A673 (cell line): Measurements from ENCODE around the gene LIMCH1. TPM values are rescaled to one million over a fixed set of nuclear protein-coding genes. Genes with fewer than 3 reads are reported as not detected.

Experiments
- BruUV-seq: library from RNA; stranded (reverse); fragments of 400-500 nt; replicated peaks from 2 replicates; lab custom pipeline; 2021; lab: Mats Ljungman, UMichigan
- CTCF ChIA-PET: fragments of 300-600 bp; sonication (Branson Sonifier 250); formaldehyde crosslinking; loops from one replicate; lab custom pipeline; 2022; ENCODE audit warnings: antibody characterized with exemption; lab: Charles Lee
- POLR2A ChIA-PET: fragments of 300-600 bp; sonication (Branson Sonifier 250); formaldehyde crosslinking; loops from one replicate; lab custom pipeline; 2022; ENCODE audit warnings: antibody characterized with exemption; ENCODE audit not compliant: low non-redundant PET; lab: Charles Lee
- DNase-seq: peaks from one replicate; pipeline ENCODE4 v3.0.0-alpha.2; 2015; ENCODE audit warnings: low spot score
- H3K27ac ChIP-seq: fragments of 200-600 bp; sonication (generic); 2 replicates; pipeline ENCODE4 v1.5.1; 2016; ENCODE audit warnings: mixed run types, low read depth, mild to moderate bottlenecking, mixed read lengths, antibody characterized with exemption, low read length; ENCODE audit not compliant: poor library complexity, severe bottlenecking
- H3K27me3 ChIP-seq: fragments of 200-600 bp; sonication (generic); replicated peaks from 2 replicates; pipeline ENCODE4 v1.6.1; 2017; ENCODE audit warnings: mixed run types, low read depth, mild to moderate bottlenecking, mixed read lengths, antibody characterized with exemption, low read length; ENCODE audit not compliant: insufficient read depth, poor library complexity
- H3K36me3 ChIP-seq: fragments of 200-600 bp; sonication (generic); 2 replicates; pipeline ENCODE4 v1.6.1; 2016; ENCODE audit warnings: mixed run types, mild to moderate bottlenecking, mixed read lengths, antibody characterized with exemption, low read length; ENCODE audit not compliant: insufficient read depth, poor library complexity, severe bottlenecking
- H3K4me1 ChIP-seq: fragments of 200-600 bp; sonication (generic); 2 replicates; pipeline ENCODE4 v1.6.1; 2017; ENCODE audit warnings: mixed run types, mild to moderate bottlenecking, mixed read lengths, antibody characterized with exemption, low read length; ENCODE audit not compliant: insufficient read depth, poor library complexity, severe bottlenecking
- H3K4me3 ChIP-seq: fragments of 200-600 bp; sonication (generic); 2 replicates; pipeline ENCODE4 v1.5.1; 2016; ENCODE audit warnings: low read depth, mixed run types, mild to moderate bottlenecking, mixed read lengths, low read length; ENCODE audit not compliant: poor library complexity, severe bottlenecking
- H3K9me3 ChIP-seq: fragments of 200-600 bp; sonication (generic); 2 replicates; pipeline ENCODE4 v1.6.1; 2016; ENCODE audit warnings: mixed run types, low read depth, mild to moderate bottlenecking, mixed read lengths, antibody characterized with exemption, low read length; ENCODE audit not compliant: poor library complexity, severe bottlenecking
- EZH2 ChIP-seq: fragments of 200-600 bp; sonication (generic); IDR thresholded peaks from 2 replicates; pipeline ENCODE4 v1.6.1; 2017; ENCODE audit warnings: borderline replicate concordance, low read depth, mild to moderate bottlenecking, mixed read lengths, antibody characterized with exemption, low read length; ENCODE audit not compliant: poor library complexity, severe bottlenecking
- intact Hi-C: fragments of 100-400 bp; cut with micrococcal nuclease; formaldehyde crosslinking; loops from one replicate; pipeline ENCODE4 v1.10.0; 2022; ENCODE audit not compliant: unreplicated experiment
- total RNA-seq: library from RNA; stranded (reverse); gene quantifications from 2 replicates; pipeline ENCODE4 v1.2.3, GENCODE V29; 2021
- TF ChIP-seq, protein P1 (sequence below): fragments of 300-800, 200-600 bp; sonication (generic); conservative IDR thresholded peaks from 2 replicates; pipeline ENCODE4 v1.5.1; 2017; ENCODE audit warnings: low read depth, mild to moderate bottlenecking, antibody characterized with exemption, low read length, moderate library complexity, mixed read lengths

The LIMCH1 gene
- total RNA-seq, 1 experiment from 2014 or later = 4.0 TPM

DNA sequence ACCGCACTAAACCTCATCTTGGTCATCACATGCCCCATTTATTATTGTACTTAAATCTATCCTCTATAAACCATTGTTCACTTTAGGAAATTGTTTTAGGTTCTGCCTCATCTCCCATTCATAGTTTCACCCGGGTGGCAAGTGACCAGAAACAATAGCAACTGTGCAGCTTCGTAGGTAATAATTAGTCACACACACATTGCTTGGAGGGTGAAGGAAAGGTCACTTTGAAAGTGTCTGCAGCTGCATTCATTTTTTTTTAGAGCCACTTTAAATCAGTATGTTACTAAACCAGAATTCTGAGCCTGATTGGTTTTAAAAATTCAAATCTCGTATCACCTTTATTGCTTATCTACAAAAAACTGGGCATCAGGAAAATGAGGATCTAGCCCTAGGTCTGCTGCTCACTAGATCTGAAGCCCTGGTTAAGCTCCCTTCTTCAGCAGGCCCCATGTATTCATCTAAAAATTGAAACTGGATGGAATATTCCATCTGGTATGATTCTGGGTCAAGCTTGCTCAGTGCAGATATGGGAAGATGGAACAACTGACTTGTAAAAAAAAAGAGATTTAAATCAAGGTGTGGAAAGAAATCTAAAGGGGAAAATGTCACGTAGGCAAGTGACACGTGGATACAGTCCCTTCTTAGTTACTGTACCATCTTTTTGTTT is 62.4 kb downstream of the LIMCH1 start:
- Histone ChIP-seq H3K36me3 (no peaks in the 10 kb centered on the region), H3K4me3 (no peak overlapping the region), H3K27ac (no peak overlapping the region), H3K4me1 (no peaks in the 10 kb centered on the region), H3K27me3 (peaks cover 56% of the 10 kb centered on the region), H3K9me3 (no peaks in the 10 kb centered on the region)
- no peak for DNase-seq
- POLR2A ChIA-PET = no interaction called here
- TF ChIP-seq, protein P1, sequence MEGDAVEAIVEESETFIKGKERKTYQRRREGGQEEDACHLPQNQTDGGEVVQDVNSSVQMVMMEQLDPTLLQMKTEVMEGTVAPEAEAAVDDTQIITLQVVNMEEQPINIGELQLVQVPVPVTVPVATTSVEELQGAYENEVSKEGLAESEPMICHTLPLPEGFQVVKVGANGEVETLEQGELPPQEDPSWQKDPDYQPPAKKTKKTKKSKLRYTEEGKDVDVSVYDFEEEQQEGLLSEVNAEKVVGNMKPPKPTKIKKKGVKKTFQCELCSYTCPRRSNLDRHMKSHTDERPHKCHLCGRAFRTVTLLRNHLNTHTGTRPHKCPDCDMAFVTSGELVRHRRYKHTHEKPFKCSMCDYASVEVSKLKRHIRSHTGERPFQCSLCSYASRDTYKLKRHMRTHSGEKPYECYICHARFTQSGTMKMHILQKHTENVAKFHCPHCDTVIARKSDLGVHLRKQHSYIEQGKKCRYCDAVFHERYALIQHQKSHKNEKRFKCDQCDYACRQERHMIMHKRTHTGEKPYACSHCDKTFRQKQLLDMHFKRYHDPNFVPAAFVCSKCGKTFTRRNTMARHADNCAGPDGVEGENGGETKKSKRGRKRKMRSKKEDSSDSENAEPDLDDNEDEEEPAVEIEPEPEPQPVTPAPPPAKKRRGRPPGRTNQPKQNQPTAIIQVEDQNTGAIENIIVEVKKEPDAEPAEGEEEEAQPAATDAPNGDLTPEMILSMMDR = no peak
- TF ChIP-seq EZH2 = no peak
- intact Hi-C loops = no loop called here
- CTCF ChIA-PET = no interaction called here
- BruUV-seq = no TSS peak

DNA sequence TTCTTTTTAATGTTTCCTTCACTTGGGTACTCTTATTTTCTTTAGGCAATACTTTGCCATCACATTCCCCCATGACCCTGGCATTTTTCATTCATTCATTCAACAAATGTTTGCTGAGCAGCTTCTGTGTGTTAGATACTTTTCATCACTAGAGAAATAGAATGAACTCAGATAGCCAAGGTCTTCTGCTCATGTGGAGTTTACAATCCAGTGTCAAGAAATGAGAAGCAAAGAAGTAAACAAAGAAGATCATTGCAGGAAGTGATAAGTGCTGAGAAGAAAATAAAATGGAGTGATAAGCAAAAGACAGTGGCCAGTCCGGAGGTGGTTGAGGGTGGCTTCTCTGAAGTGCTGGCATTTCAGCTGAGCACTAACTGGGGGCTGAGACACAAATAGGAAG is 63.1 kb downstream of the LIMCH1 start:
- Histone ChIP-seq H3K9me3 (no peaks in the 10 kb centered on the region), H3K4me3 (no peak overlapping the region), H3K27me3 (peaks cover 56% of the 10 kb centered on the region), H3K27ac (no peak overlapping the region), H3K4me1 (no peaks in the 10 kb centered on the region), H3K36me3 (no peaks in the 10 kb centered on the region)
- TF ChIP-seq, protein P1 = no peak
- TF ChIP-seq EZH2 = no peak
- ChIA-PET CTCF (no interaction called here), POLR2A (no interaction called here)
- BruUV-seq = no TSS peak
- intact Hi-C loops = no loop called here
- DNase-seq = no peak

DNA sequence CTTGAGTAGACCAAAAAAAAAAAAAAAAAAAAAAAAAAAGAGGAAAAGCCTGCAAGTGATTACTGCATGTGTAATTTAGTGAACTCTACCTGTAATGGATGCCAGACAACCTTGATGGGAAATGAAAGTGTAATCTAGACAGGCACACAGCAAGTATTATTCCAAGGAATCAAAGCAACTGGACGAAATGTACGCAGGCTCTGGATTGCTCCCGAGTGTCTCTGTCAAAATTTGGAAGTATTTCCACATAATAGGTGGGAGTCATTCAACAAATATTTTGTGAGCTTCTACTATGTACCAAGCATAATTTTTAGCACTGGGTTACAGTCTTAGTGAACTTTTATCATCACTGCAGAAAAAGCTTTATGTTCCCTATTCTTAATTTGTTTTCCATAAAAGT is 64.2 kb downstream of the LIMCH1 start:
- no peak for TF ChIP-seq EZH2
- DNase-seq = no peak
- H3K4me3 ChIP-seq = no peak overlapping the region
- H3K36me3 ChIP-seq = no peaks in the 10 kb centered on the region
- peaks cover 56% of the 10 kb centered on the region for H3K27me3 ChIP-seq
- CTCF ChIA-PET = no interaction called here
- H3K4me1 ChIP-seq = no peaks in the 10 kb centered on the region
- POLR2A ChIA-PET = no interaction called here
- no peak overlapping the region for H3K27ac ChIP-seq
- BruUV-seq = no TSS peak
- no peaks in the 10 kb centered on the region for H3K9me3 ChIP-seq
- intact Hi-C loops = no loop called here
